ENCODE results near the gene BARHL2.

BARHL2 gene

GRCh38 chr1:90716243-90716551 lies 905 bp downstream of the BARHL2 start:
- H3K9me3 ChIP-seq (ENCODE audit: control insufficient read depth, insufficient read depth, low read depth, low read length) = no peaks in the 10 kb centered on the region
- H3K36me3 ChIP-seq (ENCODE audit: control insufficient read depth in 2 of 2, insufficient read depth in 1 of 2, low read length in 2 of 2) = no peaks in the 10 kb centered on the region
- H3K4me3 ChIP-seq (ENCODE audit: low read depth, low read length) = peak overlapping the region; percentile 15
- ChIA-PET POLR2A (no interaction called here), CTCF (interaction anchor here (0.6 to 1.6 kb wide), 2 partner anchors 9 to 101 kb away, joined by 3 read pairs; no protein-coding TSS in a partner anchor)
- no peak overlapping the region; the same call in 1 of the 2 replicates for H3K27ac ChIP-seq (ENCODE audit: extremely low read depth, low read depth, low read length)
- TF ChIP-seq ZNF138 (tag by site-specific recombination; IDR thresholded peaks at IDR 0.05; ENCODE audit: borderline replicate concordance) = no peak
- no peak for TF ChIP-seq ZNF704 (tag by site-specific recombination; IDR thresholded peaks at IDR 0.05)
- no peak for TF ChIP-seq OVOL3 (tag by site-specific recombination; IDR thresholded peaks at IDR 0.05)
- no peak for TF ChIP-seq KLF16 (tag by site-specific recombination; IDR thresholded peaks at IDR 0.05)
- TF ChIP-seq GLIS1 (tag by site-specific recombination; IDR thresholded peaks at IDR 0.05) = peak; percentile 29
- TF ChIP-seq SCRT2 (tag by site-specific recombination; IDR thresholded peaks at IDR 0.05) = no peak
- TF ChIP-seq PRDM6 (tag by site-specific recombination; IDR thresholded peaks at IDR 0.05) = no peak
- no peak for TF ChIP-seq BCL11A (tag by site-specific recombination; IDR thresholded peaks at IDR 0.05; ENCODE audit: low read depth)
- no peak for TF ChIP-seq ZNF19 (tag by site-specific recombination; IDR thresholded peaks at IDR 0.05; ENCODE audit: low read depth)
- peak; percentile 32; the same call in 1 of the 2 replicates for TF ChIP-seq ZBTB8A (tag by site-specific recombination; IDR thresholded peaks at IDR 0.05)
- TF ChIP-seq ZNF600 (tag by site-specific recombination; IDR thresholded peaks at IDR 0.05) = no peak
- no peak for TF ChIP-seq GFI1B (tag by site-specific recombination; IDR thresholded peaks at IDR 0.05)
- 0 out of 2 replicates have a peak, but pooled peaks have one; percentile 9 for TF ChIP-seq ZNF341 (tag by site-specific recombination; IDR thresholded peaks at IDR 0.05; ENCODE audit: low read depth)
- no peak for TF ChIP-seq ZNF660 (tag by site-specific recombination; IDR thresholded peaks at IDR 0.05)
- H3K4me1 ChIP-seq (ENCODE audit: control insufficient read depth, insufficient read depth, low read length) = peaks cover 3% of the 10 kb centered on the region; the same call in 1 of the 2 replicates

- ChIA-PET CTCF (interaction anchor here (0.7 to 1.6 kb wide), 3 partner anchors 11 to 101 kb away, joined by 3 to 6 read pairs (median 3); no protein-coding TSS in a partner anchor), POLR2A (no interaction called here)
- H3K4me3 ChIP-seq (ENCODE audit: low read depth, low read length) = no peak overlapping the region
- H3K4me1 ChIP-seq (ENCODE audit: control insufficient read depth, insufficient read depth, low read length) = peaks cover 3% of the 10 kb centered on the region; the same call in 1 of the 2 replicates
- no peak overlapping the region for H3K27ac ChIP-seq (ENCODE audit: extremely low read depth, low read depth, low read length)
- no peaks in the 10 kb centered on the region for H3K36me3 ChIP-seq (ENCODE audit: control insufficient read depth in 2 of 2, insufficient read depth in 1 of 2, low read length in 2 of 2)
- no peaks in the 10 kb centered on the region for H3K9me3 ChIP-seq (ENCODE audit: control insufficient read depth, insufficient read depth, low read depth, low read length)
- TF ChIP-seq PRDM6 (tag by site-specific recombination; IDR thresholded peaks at IDR 0.05) (no peak), KLF16 (tag by site-specific recombination; IDR thresholded peaks at IDR 0.05) (no peak), PRDM10 (tag by site-specific recombination; IDR thresholded peaks at IDR 0.05) (no peak), ZEB2 (tag by site-specific recombination; IDR thresholded peaks at IDR 0.05) (no peak), ZNF140 (tag by site-specific recombination; IDR thresholded peaks at IDR 0.05) (no peak), ZBTB48 (tag by site-specific recombination; IDR thresholded peaks at IDR 0.05) (no peak), ZNF585B (tag by site-specific recombination; IDR thresholded peaks at IDR 0.05) (no peak), ZNF580 (tag by site-specific recombination; IDR thresholded peaks at IDR 0.05) (no peak), ZNF266 (tag by site-specific recombination; IDR thresholded peaks at IDR 0.05; ENCODE audit: low read depth) (no peak), ZBTB11 (tag by site-specific recombination; conservative IDR thresholded peaks at IDR 0.05; ENCODE audit: low read depth) (no peak), ZNF239 (tag by site-specific recombination; IDR thresholded peaks at IDR 0.05) (no peak), ZNF175 (tag by site-specific recombination; IDR thresholded peaks at IDR 0.05) (no peak)
Measured at GRCh38 chr1:90715309-90715708, 1.8 kb downstream of the BARHL2 start.

Data from HEK293 (cell line).